Right forelimb (tissue), 1 donor: ENCODE data around the gene PARP6.
"Not testable (repeated sequence)": the region's sequence is repeated elsewhere in the genome, so short reads cannot be mapped to it uniquely, and the experiment has no call there.

Source experiments
- DNase-seq: peaks from one replicate; pipeline ENCODE4 v3.0.0-alpha.2; 2018

The PARP6 gene

DNA sequence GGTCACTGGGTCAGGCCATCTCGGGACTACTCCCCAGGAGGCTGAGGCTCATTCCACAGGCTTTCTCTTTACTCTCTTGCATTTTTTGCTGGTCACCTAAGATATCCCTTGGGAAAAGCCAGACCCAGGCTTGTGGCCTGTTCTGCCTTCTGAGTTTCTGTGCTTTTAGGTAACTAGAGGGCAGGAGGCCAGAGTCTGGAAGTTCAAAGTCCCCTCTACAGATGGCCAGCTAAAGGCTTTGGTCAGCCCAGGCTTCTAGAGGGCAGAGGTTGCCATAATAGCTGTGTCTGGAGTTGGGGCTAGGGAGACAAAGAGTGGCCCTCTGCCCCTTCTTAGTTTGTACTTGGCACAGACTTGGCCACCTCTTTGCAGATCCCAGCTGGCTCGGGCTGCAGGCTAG is 8.4 kb upstream of the PARP6 start:
- no peak for DNase-seq

DNA sequence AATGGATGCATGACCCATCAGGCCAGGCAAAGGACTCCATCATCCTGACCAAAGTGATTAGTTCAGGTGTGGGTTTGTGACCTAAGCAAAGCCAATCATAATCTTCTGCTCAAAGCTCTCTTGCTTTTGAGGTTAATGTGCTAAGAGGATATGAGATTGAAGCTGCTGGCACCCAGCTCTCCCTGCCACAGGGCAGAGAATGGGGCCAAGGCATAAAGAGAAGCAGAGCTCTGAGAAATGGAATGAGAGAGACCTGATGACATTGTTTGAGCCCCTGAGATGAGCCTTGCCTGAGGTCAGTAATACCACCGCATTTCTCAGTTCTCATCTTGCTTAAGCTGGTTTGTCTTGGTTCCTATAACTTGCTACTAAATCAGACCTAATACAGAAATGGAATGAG is 6.4 kb upstream of the PARP6 start:
- no peak for DNase-seq

DNA sequence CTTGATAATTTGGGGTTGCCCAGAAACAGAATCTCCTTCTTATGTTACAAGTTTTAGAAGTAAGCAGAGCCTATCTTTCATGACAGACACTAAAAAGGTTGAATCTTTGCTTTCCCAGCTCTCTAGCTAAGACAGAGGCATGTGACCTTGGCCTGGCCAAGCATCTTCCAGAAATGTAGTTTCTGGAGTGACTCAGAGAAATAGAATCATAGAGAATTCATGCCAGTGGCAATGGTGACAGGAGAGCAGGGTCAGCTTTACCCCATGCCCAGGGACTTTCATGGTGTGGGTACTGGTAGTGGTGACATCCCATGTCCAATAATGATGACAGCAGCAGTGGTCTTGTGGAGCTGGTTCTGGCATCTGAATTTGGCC is 4.0 kb upstream of the PARP6 start:
- no peak for DNase-seq

DNA sequence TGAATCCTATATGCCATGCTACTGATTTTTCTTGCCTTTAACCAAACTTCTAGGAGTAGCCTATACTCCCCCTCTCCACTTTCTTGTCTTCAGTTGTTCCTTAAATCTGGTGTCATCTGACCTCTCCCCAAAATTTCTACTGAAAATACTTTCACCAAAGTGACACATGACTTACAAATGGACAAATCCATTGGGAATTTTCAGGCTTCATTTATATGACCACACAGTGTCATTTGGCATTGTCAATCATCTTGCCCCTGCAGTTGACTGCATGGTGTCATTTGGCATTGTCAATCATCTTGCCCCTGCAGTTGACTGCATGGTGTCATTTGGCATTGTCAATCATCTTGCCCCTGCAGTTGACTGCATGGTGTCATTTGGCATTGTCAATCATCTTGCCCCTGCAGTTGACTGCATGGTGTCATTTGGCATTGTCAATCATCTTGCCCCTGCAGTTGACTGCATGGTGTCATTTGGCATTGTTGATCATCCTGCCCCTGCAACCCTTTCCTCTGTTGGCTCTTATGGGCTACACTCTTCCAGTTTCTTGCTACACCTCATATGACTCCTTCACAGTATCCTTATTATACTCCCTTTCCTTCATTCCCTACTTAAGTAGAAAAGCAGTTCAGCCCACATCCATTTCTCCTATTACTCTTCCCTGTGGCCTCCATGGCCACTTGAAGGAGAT is 3.4 kb upstream of the PARP6 start:
- not testable (repeated sequence) for DNase-seq

DNA sequence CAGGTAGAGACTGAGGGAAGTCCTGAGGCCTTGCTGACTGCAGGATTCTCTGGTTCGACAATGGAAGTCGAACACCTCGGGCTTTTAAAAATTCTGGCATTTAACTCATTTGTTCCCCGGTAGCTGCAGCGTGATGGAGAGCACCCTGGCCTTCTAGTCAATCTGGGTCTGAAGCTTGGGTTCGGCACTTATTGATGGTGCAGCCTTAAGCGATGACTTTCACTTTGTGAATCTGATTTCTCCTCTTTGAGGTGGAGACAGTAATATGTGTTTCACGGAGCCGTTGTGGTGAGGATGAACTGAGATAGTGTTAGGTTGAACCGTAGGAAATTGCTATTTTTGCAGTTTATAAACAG is 621 bp upstream of the PARP6 start:
- no peak for DNase-seq

DNA sequence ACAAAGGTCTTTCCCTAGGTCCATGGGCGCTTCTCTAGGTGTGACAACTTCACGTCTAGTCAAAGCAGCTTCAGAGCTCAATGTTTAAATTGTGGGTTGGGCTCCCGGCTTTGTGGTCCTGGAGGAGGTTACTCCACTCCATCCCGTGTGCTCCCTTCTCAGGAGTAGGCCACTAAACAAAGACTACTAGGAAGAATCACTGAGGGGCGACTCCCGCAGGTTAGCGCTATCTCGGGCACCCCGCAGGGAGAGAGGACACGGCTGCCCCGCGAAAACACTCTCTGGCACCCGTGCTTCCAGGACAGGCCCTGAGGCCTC is 500 bp downstream of the PARP6 start:
- peak; percentile 47 for DNase-seq

DNA sequence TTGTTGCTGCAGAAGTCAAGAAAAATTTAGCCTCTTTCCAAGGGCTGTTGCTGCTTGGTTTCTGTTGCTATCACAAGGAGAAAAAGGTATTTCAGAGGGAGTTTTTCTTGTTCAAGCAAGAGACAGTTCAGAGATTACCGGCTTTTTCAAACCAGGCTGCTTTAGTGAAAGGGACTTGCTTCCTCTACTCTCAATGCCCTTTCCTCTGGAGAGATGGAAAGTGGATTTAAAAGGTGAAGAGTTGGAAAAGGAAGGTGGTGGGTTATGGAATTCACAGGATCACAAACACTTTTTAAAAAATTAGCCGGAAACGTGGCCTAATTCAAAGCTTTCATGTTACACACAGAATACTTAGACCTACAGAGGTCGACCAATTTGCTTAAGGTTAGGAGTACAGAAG is 1.1 kb downstream of the PARP6 start:
- DNase-seq = no peak

DNA sequence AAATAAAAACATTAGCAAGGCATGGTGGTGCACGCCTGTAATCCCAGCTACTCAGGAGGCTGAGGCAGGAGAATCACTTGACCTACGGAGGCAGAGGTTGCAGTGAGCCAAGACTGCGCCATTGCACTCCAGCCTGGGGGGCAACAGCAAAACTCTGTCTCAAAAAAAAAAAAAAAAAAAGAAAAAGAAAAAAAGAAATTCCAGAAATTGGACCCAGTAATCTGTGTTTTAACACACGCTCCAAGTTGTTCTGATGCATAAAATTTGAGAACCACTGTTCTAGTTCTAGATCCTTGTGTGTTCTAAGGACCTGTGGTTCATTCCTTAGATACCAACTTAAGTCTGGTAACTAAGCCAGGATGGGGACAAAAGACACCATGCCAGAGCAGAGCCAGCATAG is 2.6 kb downstream of the PARP6 start:
- DNase-seq = no peak

DNA sequence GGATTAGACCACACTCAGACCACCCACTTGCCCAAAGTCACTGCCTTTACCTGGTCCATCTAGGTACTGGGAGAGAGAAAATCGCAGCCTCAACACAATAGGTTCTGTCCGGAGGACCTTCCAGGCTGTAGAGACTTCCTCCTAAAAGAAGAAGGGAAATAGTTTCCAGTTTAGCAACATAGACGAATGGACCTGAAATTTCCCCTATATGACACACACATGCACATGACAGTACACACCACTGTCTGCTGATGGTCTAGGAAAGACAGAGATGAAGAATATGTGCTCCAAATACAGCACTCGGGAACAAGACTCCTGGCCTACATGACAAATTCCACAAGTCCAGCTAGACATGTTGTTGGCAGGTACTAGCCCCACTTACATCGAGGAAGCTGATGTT is 7.3 kb downstream of the PARP6 start:
- no peak for DNase-seq

DNA sequence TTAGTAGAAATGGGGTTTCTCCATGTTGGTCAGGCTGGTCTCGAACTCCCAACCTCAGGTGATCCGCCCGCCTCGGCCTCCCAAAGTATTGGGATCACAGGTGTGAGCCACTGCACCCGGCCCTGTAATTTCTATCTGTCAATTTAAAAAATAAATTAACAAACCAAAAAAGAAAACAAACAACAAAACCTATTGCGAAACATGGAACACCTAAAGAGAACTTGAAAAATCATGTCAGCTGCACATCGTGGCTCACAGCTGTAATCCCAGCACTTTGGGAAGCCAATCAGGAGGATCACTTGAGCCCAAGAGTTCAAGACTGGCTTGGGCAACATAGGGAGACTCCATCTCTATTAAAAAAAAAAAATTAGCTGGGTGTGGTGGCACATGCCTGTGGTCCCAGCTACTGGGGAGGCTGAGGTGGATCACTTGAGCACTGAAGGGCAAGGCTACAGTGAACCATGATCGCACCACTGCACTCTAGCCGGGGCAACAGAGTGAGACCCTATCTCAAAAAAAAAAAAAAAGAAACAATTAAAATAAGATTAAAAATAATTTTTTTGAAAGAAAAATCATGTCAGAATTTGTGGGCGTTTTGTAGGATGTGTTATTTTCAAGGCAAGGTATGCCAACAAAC is 19.6 kb downstream of the PARP6 start:
- DNase-seq = no peak

DNA sequence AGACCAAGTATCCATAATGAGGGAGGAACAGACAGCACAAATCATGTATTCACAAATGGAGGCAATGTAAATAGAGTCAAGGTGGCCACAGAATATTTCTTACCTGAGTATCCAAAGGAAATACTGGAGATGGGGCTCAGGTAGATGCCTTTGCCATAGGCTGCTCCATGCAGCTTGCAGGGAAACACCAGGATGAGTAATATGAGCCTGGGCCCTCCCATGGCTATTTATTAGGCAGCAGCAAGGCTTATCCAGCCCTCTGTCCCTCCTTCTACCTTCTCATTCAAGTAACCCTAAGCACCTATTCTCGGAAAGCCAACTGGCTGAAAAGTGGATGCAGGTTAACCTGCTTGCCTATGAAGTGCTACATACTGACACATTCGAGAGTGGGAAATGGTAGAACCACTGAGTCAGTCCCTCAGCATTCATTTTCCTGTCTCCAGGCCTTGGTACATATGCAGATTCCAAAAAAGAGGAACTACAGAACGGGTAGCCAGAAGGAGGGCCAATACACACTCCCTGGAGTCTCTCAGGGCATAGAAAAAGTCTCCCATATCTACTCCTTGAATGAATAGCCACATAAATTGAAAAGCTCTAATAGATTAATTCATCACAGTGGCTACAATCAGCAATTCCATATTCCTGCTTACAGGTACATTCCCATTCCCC is 23.1 kb downstream of the PARP6 start:
- no peak for DNase-seq

DNA sequence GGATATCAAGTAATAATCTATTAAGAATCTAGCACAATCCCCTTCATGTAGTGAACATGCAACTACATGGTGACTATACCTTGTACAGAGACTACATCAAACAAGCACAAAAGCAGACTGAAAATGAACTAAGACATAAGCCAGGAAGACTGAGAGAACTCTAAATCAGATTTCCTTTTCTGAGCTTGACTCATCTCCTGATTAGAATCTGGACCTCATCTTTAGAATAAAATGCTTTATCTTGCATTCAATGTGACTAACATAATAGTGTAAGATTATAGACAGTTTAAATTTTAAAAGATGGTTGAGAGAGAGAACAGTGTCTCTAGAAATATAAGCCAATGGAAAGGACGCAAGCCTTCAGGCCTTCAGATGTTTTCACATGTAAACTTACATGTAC is 23.8 kb downstream of the PARP6 start:
- DNase-seq = no peak

DNA sequence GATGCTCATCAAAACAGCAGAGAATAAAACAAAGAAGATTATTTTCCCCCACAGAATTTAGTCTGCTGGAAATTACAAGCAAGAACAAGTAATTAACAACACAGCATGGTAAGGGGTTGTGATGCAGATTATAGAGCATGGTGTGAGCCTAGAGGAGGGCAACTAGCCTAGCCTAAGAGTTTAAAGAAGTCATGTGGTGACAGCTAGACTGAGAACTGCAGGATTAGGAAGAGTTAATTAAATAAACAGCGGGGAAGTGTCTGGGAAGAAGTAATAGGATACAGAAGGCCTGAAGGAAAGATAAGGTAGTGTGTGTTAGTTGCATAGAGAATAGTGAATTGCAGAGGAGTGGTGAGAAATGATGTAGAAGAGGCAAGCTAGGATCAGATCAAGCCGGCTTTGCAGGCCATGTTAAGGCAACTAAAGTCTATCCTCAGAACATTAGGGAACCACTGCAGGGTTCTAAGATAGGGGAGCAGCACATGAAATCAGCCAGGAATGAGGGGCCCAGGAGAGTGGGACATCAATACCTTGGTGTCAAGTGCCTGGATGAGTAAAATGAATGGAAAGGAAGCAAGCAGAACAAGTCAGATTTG is 29.5 kb downstream of the PARP6 start:
- no peak for DNase-seq

DNA sequence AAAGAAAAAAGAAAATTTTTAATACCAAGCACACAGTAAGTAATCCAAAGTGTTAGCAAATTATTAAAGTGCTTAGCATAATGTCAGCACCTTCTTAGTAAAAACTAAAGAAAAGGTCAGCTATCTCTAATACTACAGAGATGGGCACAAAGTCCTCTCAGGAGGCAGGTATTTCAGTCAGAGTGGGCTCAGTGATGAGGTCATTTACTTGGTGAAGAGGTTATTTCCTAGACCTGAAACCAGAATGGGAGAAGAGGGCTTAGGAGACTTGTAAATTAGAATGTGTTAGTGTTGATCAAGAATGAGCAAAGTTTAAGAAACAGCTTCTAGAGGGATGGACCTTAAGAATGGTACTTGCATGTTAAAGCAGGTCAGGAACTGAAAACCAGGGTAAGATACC is 32.7 kb downstream of the PARP6 start:
- no peak for DNase-seq

DNA sequence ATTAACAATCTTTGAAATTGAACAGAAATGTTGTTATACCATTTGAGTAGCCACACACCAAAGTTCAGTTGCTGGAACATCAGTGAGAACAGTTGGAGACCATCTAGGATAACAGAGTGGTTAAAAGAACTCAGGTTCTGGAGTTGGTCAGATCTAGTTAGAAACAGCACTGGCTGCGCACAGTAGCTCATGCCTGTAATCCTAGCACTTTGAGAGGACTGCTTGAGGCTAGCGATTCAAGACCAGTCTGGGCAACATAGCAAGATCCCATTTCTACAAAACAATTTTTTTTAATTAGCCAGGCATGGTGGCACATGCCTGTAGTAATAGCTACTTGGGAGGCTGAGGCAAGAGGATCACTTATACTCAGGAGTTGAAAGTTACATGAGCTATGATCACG is 33.8 kb downstream of the PARP6 start:
- DNase-seq = no peak

DNA sequence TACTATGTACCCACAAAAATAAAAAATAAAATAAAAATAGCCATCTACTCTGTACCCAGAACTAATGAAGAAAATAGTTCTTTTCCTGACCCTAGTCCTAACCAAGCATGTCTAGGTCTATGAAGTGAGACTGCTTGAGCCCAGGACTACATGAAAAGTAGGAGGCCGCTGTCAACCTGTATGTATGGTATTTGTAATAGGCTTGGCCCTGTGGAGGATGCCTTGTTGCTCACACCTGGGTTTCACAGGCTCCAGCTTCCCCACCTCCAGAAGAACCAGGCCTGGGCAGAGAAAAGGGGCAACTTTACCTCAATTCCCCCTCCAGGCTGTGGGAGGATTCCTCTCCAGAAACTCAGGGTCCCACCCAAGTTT is 34.5 kb downstream of the PARP6 start:
- no peak for DNase-seq

DNA sequence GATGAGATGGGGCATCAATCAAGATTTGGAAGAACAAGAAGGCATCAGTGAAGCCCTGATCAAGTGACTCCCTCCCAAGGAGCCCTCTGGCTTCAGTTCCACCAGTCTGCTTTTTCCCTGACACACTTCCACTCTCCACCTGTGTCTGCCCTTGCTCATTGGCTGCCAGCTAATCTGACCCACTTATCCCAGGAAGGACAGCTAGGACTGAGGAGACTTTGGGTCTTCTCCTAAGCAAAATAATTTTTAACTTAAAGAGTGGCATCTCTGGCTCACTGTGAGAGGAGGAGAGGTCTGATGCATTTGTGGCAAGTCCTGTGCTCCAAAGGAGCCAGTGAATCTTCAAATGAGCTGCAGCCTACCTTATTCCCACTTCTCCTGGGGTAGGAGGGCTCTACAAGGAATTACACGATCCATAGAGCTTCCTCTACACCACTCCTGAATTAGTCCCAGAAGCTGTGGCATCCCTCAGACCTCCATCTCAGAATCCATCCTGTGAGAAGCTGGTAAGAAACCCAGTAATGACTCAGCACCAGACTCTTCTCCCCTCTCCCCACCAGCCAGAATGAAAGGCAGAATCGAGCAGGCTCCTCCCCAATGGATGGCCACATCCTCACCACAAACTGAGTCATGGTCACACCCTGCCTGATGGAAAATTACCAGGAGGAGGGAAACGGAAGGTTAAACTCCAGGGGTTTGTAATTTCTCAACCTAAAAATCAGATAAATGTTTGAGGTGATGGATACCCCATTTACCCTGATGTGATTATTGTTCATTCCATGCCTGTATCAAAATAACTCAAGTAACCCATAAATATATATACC is 35.1 kb downstream of the PARP6 start:
- no peak for DNase-seq

DNA sequence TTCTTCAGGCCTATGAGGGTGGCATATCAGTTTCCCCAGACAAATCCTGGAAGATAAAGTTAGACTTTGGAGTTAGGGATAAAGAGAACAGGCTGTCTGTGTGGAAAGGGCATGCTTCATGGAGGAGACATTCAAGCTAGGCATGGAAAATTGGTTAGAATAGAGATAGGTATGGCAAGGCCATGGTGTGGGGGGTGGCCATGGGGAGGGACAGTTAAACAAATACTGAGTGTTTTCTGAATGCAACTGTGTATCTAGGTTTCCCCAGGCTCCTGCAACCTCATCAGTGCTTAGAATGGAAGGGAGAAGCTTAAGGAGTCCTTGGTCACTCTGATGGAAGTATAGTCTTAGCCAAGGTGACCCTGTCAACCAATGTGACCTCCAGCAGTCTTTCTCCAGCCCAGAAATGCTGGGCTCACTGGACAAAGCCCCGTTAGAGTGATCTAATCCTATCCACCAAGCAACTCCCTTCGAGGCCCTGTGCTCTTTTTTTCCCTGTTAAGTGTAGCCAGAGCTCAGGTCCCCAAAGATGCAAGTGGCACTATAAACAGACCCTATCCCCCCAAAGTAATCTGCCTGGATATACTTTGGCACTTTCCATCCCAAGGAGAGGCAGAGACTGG is 35.9 kb downstream of the PARP6 start:
- no peak for DNase-seq

DNA sequence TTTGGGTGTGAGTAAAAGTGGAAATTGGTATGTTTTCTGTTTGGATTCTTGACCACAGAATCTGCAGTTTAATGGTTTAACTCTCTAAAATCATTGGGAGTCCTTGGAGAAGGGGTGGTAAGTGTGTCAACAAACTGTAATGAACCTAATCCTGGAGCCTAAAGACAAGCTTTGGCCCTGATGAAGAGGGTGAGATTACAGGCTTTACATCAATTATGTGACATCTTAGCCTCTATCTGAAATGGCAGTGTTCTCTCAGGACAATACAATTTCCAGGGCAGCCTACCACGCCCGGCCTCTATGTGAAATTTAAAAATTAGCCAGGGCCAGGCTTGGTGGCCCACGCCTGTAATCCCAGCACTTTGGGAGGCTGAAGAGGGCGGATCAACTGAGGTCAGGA is 37.1 kb downstream of the PARP6 start:
- DNase-seq = no peak

DNA sequence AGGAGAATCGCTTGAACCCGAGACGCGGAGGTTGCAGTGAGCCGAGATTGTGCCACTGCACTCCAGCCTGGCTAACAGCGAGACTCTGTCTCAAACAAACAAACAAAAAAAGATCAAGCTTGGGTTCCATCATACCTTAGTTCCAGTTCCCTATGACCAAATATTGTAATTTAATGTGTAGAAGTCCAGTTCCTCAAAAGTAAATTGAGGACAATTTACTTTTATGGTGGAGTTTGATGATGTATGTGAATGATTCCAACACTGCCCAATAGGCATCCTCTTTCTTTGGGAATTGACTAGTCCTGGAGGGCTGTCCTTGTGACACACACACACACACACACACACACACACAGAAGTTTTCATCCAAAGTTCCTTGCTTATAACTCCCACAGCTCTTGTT is 38.6 kb downstream of the PARP6 start:
- no peak for DNase-seq

DNA sequence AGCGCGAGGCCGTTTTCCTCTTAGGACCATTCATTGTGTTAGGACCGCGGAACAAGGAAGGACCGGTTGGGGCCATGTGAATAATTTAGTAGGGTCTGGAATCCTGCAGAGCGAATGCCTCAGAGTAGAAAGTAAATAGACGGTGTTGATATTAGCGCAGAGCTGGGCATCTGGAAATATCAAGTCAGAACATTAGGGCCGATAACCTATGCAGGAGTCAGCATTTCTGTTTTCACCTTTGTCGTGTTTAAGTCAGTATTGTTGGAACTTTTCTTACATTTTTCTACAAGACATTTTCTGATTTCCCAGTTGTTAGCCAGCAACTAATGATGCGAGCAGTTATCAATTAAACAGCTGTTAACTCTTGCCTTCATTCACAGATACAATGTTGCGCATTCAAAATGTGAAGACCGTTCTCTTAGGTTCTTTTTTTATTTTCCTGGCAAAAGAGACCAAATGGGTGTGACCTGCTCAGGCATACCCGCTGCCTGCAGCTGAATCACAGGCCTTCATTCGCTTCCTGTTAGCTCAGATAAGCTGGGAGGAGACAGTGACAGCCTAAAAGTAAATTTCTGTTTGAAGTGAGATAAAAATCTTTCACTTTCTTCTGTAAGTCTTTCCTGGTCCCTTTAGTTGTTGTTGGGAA is 40.4 kb downstream of the PARP6 start:
- DNase-seq = no peak

DNA sequence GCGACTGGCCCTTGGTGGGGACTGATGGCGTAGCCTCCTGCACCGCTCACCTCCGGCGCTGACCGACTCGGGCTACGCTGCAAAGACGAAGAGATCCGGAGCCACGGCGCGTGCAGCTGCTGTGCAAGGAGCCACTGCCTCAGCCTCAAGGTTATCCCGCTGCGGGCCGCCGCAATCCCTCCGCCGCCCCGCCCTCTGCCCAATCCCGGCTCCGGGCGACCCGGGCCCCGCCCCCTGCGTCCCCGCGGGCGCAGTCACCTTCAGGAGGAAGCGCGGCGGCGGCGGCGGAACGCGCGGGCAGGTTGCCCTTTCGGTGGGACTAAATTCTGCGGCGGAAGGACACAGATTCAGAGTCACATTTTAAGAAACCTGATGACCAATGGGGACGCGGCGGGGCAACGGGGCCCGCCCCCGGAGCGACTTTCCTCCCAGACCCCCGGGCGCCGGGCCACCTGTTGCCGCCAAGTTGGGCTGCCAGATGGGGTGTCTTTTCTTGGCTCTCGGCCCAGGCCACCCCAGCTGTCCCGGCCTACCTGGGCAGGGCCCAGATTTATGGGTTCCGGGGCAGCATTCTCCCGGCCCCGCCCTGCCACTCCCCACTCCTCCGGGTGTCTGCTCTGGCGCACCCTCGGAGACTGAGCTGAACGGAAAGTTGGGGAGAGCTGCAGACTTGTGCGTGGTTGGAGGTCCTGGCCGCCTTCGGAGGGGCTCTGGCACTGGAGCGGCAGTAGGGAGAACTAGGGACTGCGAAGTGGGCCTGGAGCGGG is 41.1 kb downstream of the PARP6 start, which contains the start of gene PKM:
Gene PKM (minus strand): TSS at position 125 of the 767 bp plus-strand sequence. CDS start 12,093 bp downstream, outside the sequence.
- DNase-seq = peak; percentile 97
